ENCODE results near the gene B9D2.

B9D2 gene

GRCh38 chr19:41327576-41328156 is 36.3 kb downstream of the B9D2 start:
- DNase-seq (ENCODE audit: low spot score), result peak; percentile 67

GRCh38 chr19:41327076-41327575 is 36.8 kb downstream of the B9D2 start:
- DNase-seq (ENCODE audit: low spot score), result no peak

GRCh38 chr19:41325947-41326706 is 37.8 kb downstream of the B9D2 start:
- DNase-seq (ENCODE audit: low spot score), result peak; percentile 15

- DNase-seq (ENCODE audit: low spot score), result no peak
These were observed 38.4 kb downstream of the B9D2 start for GRCh38 chr19:41325640-41325946.

GRCh38 chr19:41324921-41325639 is 38.9 kb downstream of the B9D2 start:
- DNase-seq (ENCODE audit: low spot score), result peak; percentile 17

GRCh38 chr19:41324231-41324702 is 39.7 kb downstream of the B9D2 start:
- DNase-seq (ENCODE audit: low spot score), result peak; percentile 53

- peak; percentile 25 for DNase-seq (ENCODE audit: low spot score)
These were observed 40.4 kb downstream of the B9D2 start for GRCh38 chr19:41323430-41324125.

GRCh38 chr19:41323023-41323422 is 40.9 kb downstream of the B9D2 start:
- no peak for DNase-seq (ENCODE audit: low spot score)

- no peak for DNase-seq (ENCODE audit: low spot score)
These were observed 41.5 kb downstream of the B9D2 start for GRCh38 chr19:41322451-41322850.

GRCh38 chr19:41321600-41322270 is 42.2 kb downstream of the B9D2 start:
- peak; percentile 9 for DNase-seq (ENCODE audit: low spot score)

GRCh38 chr19:41321204-41321599 is 42.7 kb downstream of the B9D2 start:
- no peak for DNase-seq (ENCODE audit: low spot score)

GRCh38 chr19:41320568-41320967 is 43.4 kb downstream of the B9D2 start:
- DNase-seq (ENCODE audit: low spot score), result no peak

- DNase-seq (ENCODE audit: low spot score), result no peak
These were observed 43.8 kb downstream of the B9D2 start for GRCh38 chr19:41320185-41320518.

- no peak for DNase-seq (ENCODE audit: low spot score)
These were observed 44.3 kb downstream of the B9D2 start for GRCh38 chr19:41319500-41320184.

- no peak for DNase-seq (ENCODE audit: low spot score)
These were observed 45.1 kb downstream of the B9D2 start for GRCh38 chr19:41318696-41319499.

GRCh38 chr19:41316306-41316920 is 47.5 kb downstream of the B9D2 start:
- DNase-seq (ENCODE audit: low spot score), result no peak

GRCh38 chr19:41311613-41312012 is 52.3 kb downstream of the B9D2 start:
- no peak for DNase-seq (ENCODE audit: low spot score)

GRCh38 chr19:41311072-41311471 is 52.9 kb downstream of the B9D2 start:
- no peak for DNase-seq (ENCODE audit: low spot score)

- peak; percentile 82 for DNase-seq (ENCODE audit: low spot score)
These were observed 53.7 kb downstream of the B9D2 start, which contains the start of gene CCDC97 for GRCh38 chr19:41310033-41310831. Gene CCDC97 (plus strand): TSS chr19:41310172. CDS start chr19:41310311, 139 bp downstream.
